ENCODE data around the gene C1orf52. TPM values are rescaled to one million over a fixed set of nuclear protein-coding genes. Genes with fewer than 3 reads are reported as not detected.

The C1orf52 gene
- total and polyA plus RNA-seq, 7 donors, result 10.2 to 28.8 (median 15.1) TPM

DNA sequence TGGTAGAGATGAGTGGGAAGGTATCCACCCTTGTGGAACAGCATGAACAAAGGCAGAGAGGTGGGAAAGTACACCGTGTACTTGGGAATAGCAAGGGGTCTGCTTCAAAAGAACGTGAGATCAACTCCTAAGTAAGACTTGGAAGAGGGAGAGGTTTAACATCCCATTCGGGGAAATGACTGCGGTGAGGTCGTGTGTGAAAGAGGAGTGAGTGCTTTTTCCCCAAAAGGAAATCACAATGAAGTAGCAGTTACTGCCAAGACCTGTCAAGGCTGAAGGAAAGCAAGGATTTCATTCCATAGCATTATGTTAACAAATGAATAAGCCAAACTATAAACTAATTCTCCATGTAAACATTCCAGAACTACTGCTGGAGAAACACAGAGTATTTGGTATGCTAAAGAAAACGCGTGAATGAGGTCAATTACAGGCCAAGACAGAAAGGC, 38.7 kb downstream of the C1orf52 start:
- Histone ChIP-seq H3K36me3 (ENCODE audit: insufficient read depth in 1 of 2, low read depth in 1 of 2) (no peaks in the 10 kb centered on the region), H3K27me3 (ENCODE audit: insufficient read depth in 3 of 3, low read length in 2 of 3) (no peaks in the 10 kb centered on the region), H3K27ac (no peak overlapping the region), H3K4me3 (no peak overlapping the region), H3K9me3 (no peaks in the 10 kb centered on the region), H3K4me1 (peaks cover 5% of the 10 kb centered on the region)
- TF ChIP-seq, protein P1, sequence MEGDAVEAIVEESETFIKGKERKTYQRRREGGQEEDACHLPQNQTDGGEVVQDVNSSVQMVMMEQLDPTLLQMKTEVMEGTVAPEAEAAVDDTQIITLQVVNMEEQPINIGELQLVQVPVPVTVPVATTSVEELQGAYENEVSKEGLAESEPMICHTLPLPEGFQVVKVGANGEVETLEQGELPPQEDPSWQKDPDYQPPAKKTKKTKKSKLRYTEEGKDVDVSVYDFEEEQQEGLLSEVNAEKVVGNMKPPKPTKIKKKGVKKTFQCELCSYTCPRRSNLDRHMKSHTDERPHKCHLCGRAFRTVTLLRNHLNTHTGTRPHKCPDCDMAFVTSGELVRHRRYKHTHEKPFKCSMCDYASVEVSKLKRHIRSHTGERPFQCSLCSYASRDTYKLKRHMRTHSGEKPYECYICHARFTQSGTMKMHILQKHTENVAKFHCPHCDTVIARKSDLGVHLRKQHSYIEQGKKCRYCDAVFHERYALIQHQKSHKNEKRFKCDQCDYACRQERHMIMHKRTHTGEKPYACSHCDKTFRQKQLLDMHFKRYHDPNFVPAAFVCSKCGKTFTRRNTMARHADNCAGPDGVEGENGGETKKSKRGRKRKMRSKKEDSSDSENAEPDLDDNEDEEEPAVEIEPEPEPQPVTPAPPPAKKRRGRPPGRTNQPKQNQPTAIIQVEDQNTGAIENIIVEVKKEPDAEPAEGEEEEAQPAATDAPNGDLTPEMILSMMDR (IDR thresholded peaks at IDR 0.05), result no peak
- ATAC-seq (no peak), DNase-seq (no peak)
- 36 to 38% (median 36%) methylated on average over 7 of the region's 7 CpGs for WGBS, 3 donors
- intact Hi-C loops (cut with DNase I), result no loop called here

DNA sequence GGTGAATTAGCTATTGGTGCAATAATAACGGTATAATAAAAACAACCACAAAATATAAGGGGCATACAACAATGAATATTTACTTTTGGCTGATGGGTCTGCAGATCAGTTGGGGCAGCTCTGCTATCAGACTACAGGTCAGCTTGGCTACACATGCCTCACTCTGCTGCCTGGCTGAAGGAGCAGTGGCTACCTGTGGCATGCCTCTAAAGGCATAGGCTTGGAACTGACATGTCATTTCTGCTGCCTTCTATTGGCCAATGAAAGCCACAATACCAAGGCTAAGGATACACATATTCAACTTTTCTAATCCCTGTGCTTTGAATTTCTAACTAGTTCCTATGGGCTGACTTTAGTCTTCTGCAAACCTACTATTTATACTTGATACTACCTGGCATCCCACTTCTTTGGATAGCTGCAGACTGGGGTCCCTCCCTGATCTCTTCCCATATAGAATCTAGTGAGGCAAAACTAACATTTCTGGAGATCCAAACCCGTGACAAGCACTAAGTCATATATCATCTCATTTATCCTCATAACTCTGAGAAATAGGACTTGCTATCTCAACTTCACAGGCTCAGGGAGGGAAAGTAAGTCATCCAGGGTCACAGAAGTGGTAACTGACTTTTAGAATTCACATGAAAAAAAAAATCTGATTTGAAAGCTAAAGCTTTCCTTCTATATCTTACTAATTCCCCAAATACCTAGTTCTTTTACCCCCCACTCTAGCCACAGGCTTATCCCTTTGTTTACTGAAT, 39.4 kb downstream of the C1orf52 start:
- no peaks in the 10 kb centered on the region for H3K9me3 ChIP-seq
- no peak for ATAC-seq
- TF ChIP-seq, protein P1 (IDR thresholded peaks at IDR 0.05), result no peak
- H3K27ac ChIP-seq, result no peak overlapping the region
- DNase-seq, result no peak
- no peaks in the 10 kb centered on the region for H3K36me3 ChIP-seq (ENCODE audit: insufficient read depth in 1 of 2, low read depth in 1 of 2)
- H3K4me3 ChIP-seq, result no peak overlapping the region
- intact Hi-C loops (cut with DNase I), result no loop called here
- H3K27me3 ChIP-seq (ENCODE audit: insufficient read depth in 3 of 3, low read length in 2 of 3), result no peaks in the 10 kb centered on the region
- peaks cover 4% of the 10 kb centered on the region for H3K4me1 ChIP-seq
- WGBS, 3 donors, result 82 to 85% (median 83%) methylated on average over 2 of the region's 2 CpGs

DNA sequence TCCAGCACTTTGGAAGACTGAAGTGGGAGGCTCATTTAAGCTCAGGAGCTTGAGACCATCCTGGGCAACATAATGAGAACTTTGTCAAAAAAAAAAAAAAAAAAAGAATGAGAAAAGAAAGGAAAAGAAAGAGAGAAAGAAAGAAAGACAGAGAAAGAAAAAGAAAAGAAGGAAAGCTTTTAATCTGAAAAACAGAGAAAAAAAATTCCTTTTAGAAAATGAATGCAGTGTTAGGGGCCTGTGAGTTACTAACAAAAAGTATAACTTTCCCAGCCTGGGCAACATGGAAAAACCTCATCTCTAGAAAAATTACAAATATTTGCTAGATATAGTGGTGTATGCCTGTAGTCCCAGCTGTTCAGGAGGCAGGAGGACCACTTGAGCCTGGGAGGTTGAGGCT, 42.8 kb downstream of the C1orf52 start:
- Histone ChIP-seq H3K9me3 (no peaks in the 10 kb centered on the region), H3K4me1 (no peaks in the 10 kb centered on the region), H3K4me3 (no peak overlapping the region), H3K27ac (no peak overlapping the region), H3K27me3 (ENCODE audit: insufficient read depth in 3 of 3, low read length in 2 of 3) (no peaks in the 10 kb centered on the region), H3K36me3 (ENCODE audit: insufficient read depth in 1 of 2, low read depth in 1 of 2) (no peaks in the 10 kb centered on the region)
- TF ChIP-seq, protein P1 (IDR thresholded peaks at IDR 0.05), result no peak
- no peak for ATAC-seq
- DNase-seq, result no peak
- intact Hi-C loops (cut with DNase I), result no loop called here

DNA sequence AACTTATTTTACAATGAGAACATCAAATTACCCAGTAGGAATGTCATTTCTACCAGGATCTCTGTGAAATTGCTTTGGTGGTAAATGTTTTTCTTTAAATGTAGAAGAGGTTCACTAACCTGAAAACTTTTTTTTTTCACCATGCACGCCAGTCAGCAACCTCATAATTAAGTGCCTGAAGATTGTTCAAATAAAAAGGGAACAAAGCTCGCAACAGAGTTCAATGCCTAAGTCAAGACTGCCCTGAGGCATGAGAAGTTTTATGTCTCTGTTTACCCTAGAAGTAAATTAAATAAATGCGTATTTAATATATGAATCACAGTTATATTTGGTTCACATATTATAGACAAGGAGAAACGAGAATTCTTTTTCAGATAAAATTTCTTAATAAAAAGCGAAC, 44.8 kb downstream of the C1orf52 start:
- no peaks in the 10 kb centered on the region for H3K36me3 ChIP-seq (ENCODE audit: insufficient read depth in 1 of 2, low read depth in 1 of 2)
- DNase-seq, result no peak
- no peak overlapping the region for H3K4me3 ChIP-seq
- TF ChIP-seq, protein P1 (IDR thresholded peaks at IDR 0.05), result no peak
- no peak for ATAC-seq
- no peak overlapping the region for H3K27ac ChIP-seq
- no peaks in the 10 kb centered on the region for H3K27me3 ChIP-seq (ENCODE audit: insufficient read depth in 3 of 3, low read length in 2 of 3)
- no peaks in the 10 kb centered on the region for H3K4me1 ChIP-seq
- WGBS, 3 donors, result 68 to 76% (median 76%) methylated on average over 5 of the region's 5 CpGs
- H3K9me3 ChIP-seq, result no peaks in the 10 kb centered on the region
- intact Hi-C loops (cut with DNase I), result no loop called here

DNA sequence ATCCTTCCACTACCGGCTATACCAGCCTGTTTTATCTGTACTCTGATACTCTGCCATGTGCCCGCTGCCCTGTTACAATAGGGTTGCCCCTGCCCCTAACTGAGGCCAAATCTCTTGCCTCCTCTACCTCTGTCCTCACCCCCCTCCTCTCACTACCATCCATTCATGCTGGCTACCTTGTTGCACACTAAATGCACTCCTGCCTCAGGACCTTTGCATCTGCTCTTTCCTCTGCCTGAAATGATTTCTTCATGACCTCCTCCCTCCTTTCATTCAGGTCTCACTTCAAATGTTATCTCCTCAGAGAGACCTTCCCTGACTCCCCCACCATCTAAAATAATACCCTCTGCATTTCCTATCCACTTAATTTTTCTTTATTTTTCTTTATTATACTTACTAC, 51.0 kb downstream of the C1orf52 start:
- TF ChIP-seq, protein P1 (IDR thresholded peaks at IDR 0.05), result no peak
- Histone ChIP-seq H3K4me3 (no peak overlapping the region), H3K27me3 (ENCODE audit: insufficient read depth in 3 of 3, low read length in 2 of 3) (peaks cover 0 to 10% (median 0%) of the 10 kb centered on the region in 3 donors), H3K27ac (no peak overlapping the region), H3K9me3 (no peaks in the 10 kb centered on the region), H3K4me1 (no peaks in the 10 kb centered on the region), H3K36me3 (ENCODE audit: insufficient read depth in 1 of 2, low read depth in 1 of 2) (no peaks in the 10 kb centered on the region)
- ATAC-seq (no peak), DNase-seq (no peak)
- intact Hi-C loops (cut with DNase I), result no loop called here
- 83 to 89% (median 87%) methylated on average over 2 of the region's 2 CpGs for WGBS, 3 donors
